GM06990 (cell line): Measurements from ENCODE around the gene NEK6.

Experiments
- DNase-seq: peaks from one replicate; pipeline ENCODE4 v3.0.0-alpha.2; 2011; ENCODE audit not compliant: insufficient read length; ENCODE audit errors: extremely low read depth
- H3K27me3 ChIP-seq: replicated peaks from 2 replicates; pipeline ENCODE4 v1.6.0; 2011; ENCODE audit warnings: low read length; ENCODE audit not compliant: control insufficient read depth, insufficient read depth
- H3K36me3 ChIP-seq: 2 replicates; pipeline ENCODE4 v1.5.1; 2011; ENCODE audit warnings: low read length; ENCODE audit not compliant: control insufficient read depth, insufficient read depth
- H3K4me3 ChIP-seq: replicated peaks from 2 replicates; pipeline ENCODE4 v1.5.1; 2011; ENCODE audit warnings: low read depth, mild to moderate bottlenecking, control low read depth, low read length
- CTCF ChIP-seq: IDR thresholded peaks from 2 replicates; pipeline ENCODE4 v1.5.1; 2011; ENCODE audit warnings: low read length, control low read depth, mild to moderate bottlenecking, inconsistent platforms; ENCODE audit not compliant: insufficient read depth, poor library complexity, severe bottlenecking

Gene NEK6

GRCh38 chr9:124359855-124360678, 102.3 kb downstream of the NEK6 start:
- DNase-seq, result no peak
- no peak for TF ChIP-seq CTCF
- no peak overlapping the region for H3K4me3 ChIP-seq
- H3K36me3 ChIP-seq, result peaks cover 15% of the 10 kb centered on the region
- H3K27me3 ChIP-seq, result no peaks in the 10 kb centered on the region

GRCh38 chr9:124361128-124361527, 103.4 kb downstream of the NEK6 start:
- peaks cover 9% of the 10 kb centered on the region for H3K36me3 ChIP-seq
- DNase-seq, result no peak
- no peaks in the 10 kb centered on the region for H3K27me3 ChIP-seq
- H3K4me3 ChIP-seq, result no peak overlapping the region
- TF ChIP-seq CTCF, result no peak

GRCh38 chr9:124363326-124364096, 105.8 kb downstream of the NEK6 start:
- no peak for TF ChIP-seq CTCF
- Histone ChIP-seq H3K36me3 (peaks cover 2% of the 10 kb centered on the region; the same call in 1 of the 2 replicates), H3K4me3 (no peak overlapping the region), H3K27me3 (no peaks in the 10 kb centered on the region)
- DNase-seq, result no peak

GRCh38 chr9:124364141-124364540, 106.4 kb downstream of the NEK6 start:
- TF ChIP-seq CTCF, result no peak
- H3K36me3 ChIP-seq, result peaks cover 2% of the 10 kb centered on the region; the same call in 1 of the 2 replicates
- no peak overlapping the region for H3K4me3 ChIP-seq
- no peaks in the 10 kb centered on the region for H3K27me3 ChIP-seq
- DNase-seq, result no peak

- peaks cover 2% of the 10 kb centered on the region for H3K36me3 ChIP-seq
- no peaks in the 10 kb centered on the region for H3K27me3 ChIP-seq
- H3K4me3 ChIP-seq, result no peak overlapping the region
- TF ChIP-seq CTCF, result no peak
- DNase-seq, result no peak
Observed at GRCh38 chr9:124365036-124365435, 107.3 kb downstream of the NEK6 start.
